ENCODE measurements around the gene CSF2.

- TF ChIP-seq CTCF (conservative IDR thresholded peaks at IDR 0.05) (no peak), ZFX (IDR thresholded peaks at IDR 0.05) (no peak)
These were observed 12.7 kb downstream of the CSF2 start for GRCh38 chr5:132086277-132086794.

Data from C4-2B (cell line).